ENCODE results near the gene ZNF500.
A peak's percentile ranks its signal among the peaks of the same experiment; 100 is the strongest.

ZNF500 gene

GRCh38 chr16:4766875-4767628, at the start of gene ZNF500:
ZNF500 (minus strand) TSS chr16:4767162; CDS start chr16:4765978, 1,184 bp downstream.
- DNase-seq, result peak; percentile 98

GRCh38 chr16:4814542-4815173, 47.7 kb upstream of the ZNF500 start:
- no peak for DNase-seq

GRCh38 chr16:4814046-4814445, 47.1 kb upstream of the ZNF500 start:
- no peak for DNase-seq

- DNase-seq, result no peak
Observed at GRCh38 chr16:4813251-4814003, 46.5 kb upstream of the ZNF500 start.

GRCh38 chr16:4811773-4812172, 44.8 kb upstream of the ZNF500 start:
- DNase-seq, result no peak

GRCh38 chr16:4811242-4811641, 44.3 kb upstream of the ZNF500 start:
- no peak for DNase-seq

GRCh38 chr16:4806280-4806679, 39.3 kb upstream of the ZNF500 start:
- DNase-seq, result no peak

- DNase-seq, result no peak
Observed at GRCh38 chr16:4805231-4805630, 38.3 kb upstream of the ZNF500 start.

- DNase-seq, result no peak
Observed at GRCh38 chr16:4803898-4804762, 37.2 kb upstream of the ZNF500 start.

GRCh38 chr16:4803401-4803844, 36.5 kb upstream of the ZNF500 start:
- no peak for DNase-seq

GRCh38 chr16:4802659-4803287, 35.8 kb upstream of the ZNF500 start:
- DNase-seq, result peak; percentile 94

GRCh38 chr16:4801962-4802658, 35.1 kb upstream of the ZNF500 start, which contains the start of gene ROGDI:
ROGDI (minus strand) TSS chr16:4802633; CDS start chr16:4802571, 62 bp downstream.
- peak; percentile 67 for DNase-seq

GRCh38 chr16:4801051-4801961, 34.3 kb upstream of the ZNF500 start:
- DNase-seq, result no peak

GRCh38 chr16:4800290-4801041, 33.5 kb upstream of the ZNF500 start:
- DNase-seq, result peak; percentile 55

GRCh38 chr16:4799171-4799855, 32.4 kb upstream of the ZNF500 start:
- no peak for DNase-seq

- no peak for DNase-seq
Observed at GRCh38 chr16:4798456-4798855, 31.5 kb upstream of the ZNF500 start.

- no peak for DNase-seq
Observed at GRCh38 chr16:4797805-4798252, 30.9 kb upstream of the ZNF500 start.

- no peak for DNase-seq
Observed at GRCh38 chr16:4796982-4797804, 30.2 kb upstream of the ZNF500 start.
